HG03460 (cell line): ENCODE data around the gene COL27A1.

ENCODE experiments used
- ATAC-seq: cut with Tn5 transposase; IDR thresholded peaks from one replicate; pipeline ENCODE4 v1.9.1; 2021; ENCODE audit not compliant: unreplicated experiment

COL27A1 gene

GRCh38 chr9:114299286-114300152 is 144.2 kb downstream of the COL27A1 start:
- no peak for ATAC-seq

- no peak for ATAC-seq
These were observed 145.0 kb downstream of the COL27A1 start for GRCh38 chr9:114300153-114300845.

- ATAC-seq: no peak
These were observed 145.8 kb downstream of the COL27A1 start for GRCh38 chr9:114300846-114301797.

GRCh38 chr9:114301798-114302565 is 146.6 kb downstream of the COL27A1 start:
- no peak for ATAC-seq

- no peak for ATAC-seq
These were observed 147.4 kb downstream of the COL27A1 start for GRCh38 chr9:114302727-114303126.

- ATAC-seq: no peak
These were observed 148.2 kb downstream of the COL27A1 start for GRCh38 chr9:114303571-114303970.

GRCh38 chr9:114303977-114304376 is 148.6 kb downstream of the COL27A1 start:
- ATAC-seq: no peak

- no peak for ATAC-seq
These were observed 149.3 kb downstream of the COL27A1 start for GRCh38 chr9:114304416-114305188.

- ATAC-seq: no peak
These were observed 152.5 kb downstream of the COL27A1 start for GRCh38 chr9:114307899-114308267.

- no peak for ATAC-seq
These were observed 153.1 kb downstream of the COL27A1 start for GRCh38 chr9:114308361-114308950.

- no peak for ATAC-seq
These were observed 153.8 kb downstream of the COL27A1 start for GRCh38 chr9:114309096-114309495.

GRCh38 chr9:114310471-114311450 is 155.4 kb downstream of the COL27A1 start:
- no peak for ATAC-seq

GRCh38 chr9:114311571-114312512 is 156.5 kb downstream of the COL27A1 start:
- no peak for ATAC-seq

GRCh38 chr9:114312513-114312875 is 157.2 kb downstream of the COL27A1 start:
- no peak for ATAC-seq

GRCh38 chr9:114313186-114313585 is 157.8 kb downstream of the COL27A1 start:
- no peak for ATAC-seq

- ATAC-seq: no peak
These were observed 159.0 kb downstream of the COL27A1 start for GRCh38 chr9:114314256-114314867.
